Pancreas (tissue), 10 donors: ENCODE results near the gene GTF2F2. TPM values are rescaled to one million over a fixed set of nuclear protein-coding genes. Genes with fewer than 3 reads are reported as not detected.

Experiments used
- ATAC-seq, 4 donors: fragments of 200-7000 bp; cut with Tn5 transposase; one replicate each; pipeline versions ENCODE4 v1.8.0 to v1.9.1; 2020; ENCODE audit warnings: mild to moderate bottlenecking in 4 of 4, moderate library complexity in 4 of 4
- DNase-seq, 6 donors: peaks; one replicate each; pipeline ENCODE4 v3.0.0-alpha.2; 2020
- FAIRE-seq: peaks from 2 replicates; lab custom pipeline; 2012; peaks lifted over from hg19 to GRCh38; lab: Jason Lieb, UNC
- H3K27ac ChIP-seq, 4 donors: fragments of 200-600 bp; sonication (generic); 1 replicate in 3 of 4; 2 replicates in 1 of 4; pipeline versions ENCODE4 v1.5.0 to v1.8.0; 2020
- H3K27me3 ChIP-seq, 4 donors: fragments of 200-600 bp; one replicate each; pipeline ENCODE4 v1.8.0; 2021
- H3K36me3 ChIP-seq, 3 donors: fragments of 200-600 bp; sonication (generic) in 1 of 3; one replicate each; pipeline versions ENCODE4 v1.5.0 to v1.8.0; 2020 to 2021
- H3K4me1 ChIP-seq, 3 donors: fragments of 200-600 bp; one replicate each; pipeline ENCODE4 v1.8.0; 2021
- H3K4me3 ChIP-seq, 4 donors: fragments of 200-600 bp; sonication (generic) in 2 of 4; one replicate each; pipeline versions ENCODE4 v1.5.0 to v1.8.0; 2020 to 2021
- H3K9me3 ChIP-seq, 4 donors: fragments of 200-600 bp; one replicate each; pipeline ENCODE4 v1.8.0; 2021
- CTCF ChIP-seq, 4 donors: fragments of 200-600 bp; sonication (generic) in 3 of 4; IDR thresholded peaks; one replicate each; pipeline versions ENCODE4 v1.5.0 to v1.8.0; 2021; ENCODE audit warnings: antibody characterized with exemption in 4 of 4
- whole genome bisulfite sequencing, 2 donors: extraction: QIAGEN DNeasy Blood & Tissue Kit; methylation state at CpG; one replicate each; pipeline ENCODE4 v1.1.7; 2013; 5-methylcytosine and 5-hydroxymethylcytosine counted together
- intact Hi-C, 3 donors: fragments of 100-400 bp; cut with DNase I; formaldehyde crosslinking; loops; one replicate each; pipeline versions ENCODE4 v1.11.1 to v1.14.2; 2022
- polyA plus RNA-seq, 2 donors: library from polyadenylated mRNA; stranded (reverse); fragments of 200-250 nt; gene quantifications; one replicate each; pipeline ENCODE4 v1.2.3, GENCODE V29; 2013
- total RNA-seq, 6 donors: library from RNA; stranded (reverse); fragmentation: NEBNext Ultra II Directional in 4 of 6; extraction: Animal tissue kit (Norgen Biotek cat#: 25700) in 4 of 6; gene quantifications; one replicate each; pipeline versions ENCODE4 v1.2.1 to v1.2.4, GENCODE V29; 2021 to 2023
- donor health status: healthy with polysubstance abuse.
- donor health status: DM: no; HTN: no; CAD: no; lungs with moderate emphysema.
- donor health status: DM: no; HTN: no; CAD: no.
- donor health status: control.
- donor health status: control.
- donor health status: Bipolar disorder and iron deficiency.
- donor health status: DM: yes; HTN: yes; CAD: no.
- donor health status: DM: no; HTN: no; CAD: no.
- donor health status: DM: no; HTN: no; CAD: no.
- donor health status: DM: yes; HTN: yes; CAD: no.

The GTF2F2 gene
- total and polyA plus RNA-seq, 8 donors: 6.0 to 8.6 (median 7.7) TPM

GRCh38 chr13:45228002-45228401 lies 107.7 kb downstream of the GTF2F2 start:
- DNase-seq (no peak), FAIRE-seq (no peak), ATAC-seq (no peak)
- Histone ChIP-seq H3K27ac (no peak overlapping the region), H3K4me3 (no peak overlapping the region), H3K4me1 (no peaks in the 10 kb centered on the region), H3K27me3 (no peaks in the 10 kb centered on the region), H3K9me3 (no peaks in the 10 kb centered on the region), H3K36me3 (no peaks in the 10 kb centered on the region)
- TF ChIP-seq CTCF (IDR thresholded peaks at IDR 0.05): no peak
- intact Hi-C loops: no loop called here
- WGBS, 2 donors: 91 to 96% methylated on average over 5 of the region's 5 CpGs

- no peak for ATAC-seq
- intact Hi-C loops: no loop called here
- FAIRE-seq: no peak
- H3K27me3 ChIP-seq: no peaks in the 10 kb centered on the region
- no peaks in the 10 kb centered on the region for H3K36me3 ChIP-seq
- WGBS, 2 donors: 93 to 100% methylated on average over 4 of the region's 4 CpGs
- no peaks in the 10 kb centered on the region for H3K4me1 ChIP-seq
- no peak overlapping the region for H3K27ac ChIP-seq
- no peak overlapping the region for H3K4me3 ChIP-seq
- no peak for TF ChIP-seq CTCF (IDR thresholded peaks at IDR 0.05)
- H3K9me3 ChIP-seq: no peaks in the 10 kb centered on the region
- no peak for DNase-seq
Measured at GRCh38 chr13:45229172-45229571, 108.9 kb downstream of the GTF2F2 start.

- Histone ChIP-seq H3K36me3 (no peaks in the 10 kb centered on the region), H3K9me3 (no peaks in the 10 kb centered on the region), H3K27me3 (no peaks in the 10 kb centered on the region), H3K4me3 (no peak overlapping the region), H3K27ac (no peak overlapping the region), H3K4me1 (no peaks in the 10 kb centered on the region)
- intact Hi-C loops: no loop called here
- ATAC-seq: no peak
- FAIRE-seq: no peak
- 86 to 89% methylated on average over 4 of the region's 4 CpGs for WGBS, 2 donors
- DNase-seq: no peak
- TF ChIP-seq CTCF (IDR thresholded peaks at IDR 0.05): no peak
Measured at GRCh38 chr13:45231305-45231704, 111.0 kb downstream of the GTF2F2 start.

GRCh38 chr13:45231722-45232121 lies 111.4 kb downstream of the GTF2F2 start:
- Histone ChIP-seq H3K36me3 (no peaks in the 10 kb centered on the region), H3K27me3 (no peaks in the 10 kb centered on the region), H3K27ac (no peak overlapping the region), H3K4me1 (no peaks in the 10 kb centered on the region), H3K9me3 (no peaks in the 10 kb centered on the region), H3K4me3 (no peak overlapping the region)
- ATAC-seq (peak in 3 of 4 donors; percentile 54 to 72 (median 63)), DNase-seq (no peak), FAIRE-seq (no peak)
- 16 to 24% methylated on average over 1 of the region's 1 CpG for WGBS, 2 donors
- no peak for TF ChIP-seq CTCF (IDR thresholded peaks at IDR 0.05)
- intact Hi-C loops: no loop called here

- no peaks in the 10 kb centered on the region for H3K4me1 ChIP-seq
- DNase-seq (no peak), FAIRE-seq (no peak), ATAC-seq (no peak)
- H3K27ac ChIP-seq: no peak overlapping the region
- no peak for TF ChIP-seq CTCF (IDR thresholded peaks at IDR 0.05)
- intact Hi-C loops: no loop called here
- no peaks in the 10 kb centered on the region for H3K27me3 ChIP-seq
- H3K4me3 ChIP-seq: no peak overlapping the region
- H3K36me3 ChIP-seq: no peaks in the 10 kb centered on the region
- H3K9me3 ChIP-seq: no peaks in the 10 kb centered on the region
- 99 to 100% methylated on average over 2 of the region's 2 CpGs for WGBS, 2 donors
Measured at GRCh38 chr13:45232591-45232990, 112.3 kb downstream of the GTF2F2 start.
